Smooth muscle cell (in vitro differentiated cells): ENCODE measurements around the gene AKR1E2. TPM values are rescaled to one million over a fixed set of nuclear protein-coding genes. Genes with fewer than 3 reads are reported as not detected.

ENCODE experiments used
- DNase-seq: peaks from one replicate; lab custom pipeline; 2025; ENCODE audit not compliant: unreplicated experiment; lab: John Stamatoyannopoulos, UW
- H2AFZ ChIP-seq: fragments of 200-600 bp; sonication (generic); 2 replicates; pipeline ENCODE4 v1.6.0; 2016; ENCODE audit warnings: antibody characterized with exemption, low read depth, mild to moderate bottlenecking
- H3F3A ChIP-seq: fragments of 200-600 bp; sonication (generic); 2 replicates; pipeline ENCODE4 v1.6.0; 2017; ENCODE audit warnings: antibody characterized with exemption, low read depth
- H3K27ac ChIP-seq: fragments of 200-600 bp; sonication (generic); 2 replicates; pipeline ENCODE4 v1.5.1; 2016; ENCODE audit warnings: low read depth, mild to moderate bottlenecking
- H3K27me3 ChIP-seq: fragments of 200-600 bp; sonication (generic); 2 replicates; pipeline ENCODE4 v1.6.1; 2016; ENCODE audit warnings: low read depth, mild to moderate bottlenecking
- H3K36me3 ChIP-seq: fragments of 200-600 bp; sonication (generic); 2 replicates; pipeline ENCODE4 v1.5.1; 2016; ENCODE audit warnings: low read depth
- H3K4me1 ChIP-seq: fragments of 200-600 bp; sonication (generic); 2 replicates; pipeline ENCODE4 v1.5.1; 2016; ENCODE audit warnings: low read depth
- H3K4me2 ChIP-seq: fragments of 200-600 bp; sonication (generic); 2 replicates; pipeline ENCODE4 v1.6.0; 2016; ENCODE audit warnings: mild to moderate bottlenecking
- H3K4me3 ChIP-seq: fragments of 200-600 bp; sonication (generic); 2 replicates; pipeline ENCODE4 v1.5.1; 2016; ENCODE audit warnings: mild to moderate bottlenecking
- H3K79me2 ChIP-seq: fragments of 200-600 bp; sonication (generic); 2 replicates; pipeline ENCODE4 v1.6.0; 2016; ENCODE audit warnings: low read depth, mild to moderate bottlenecking
- H3K9ac ChIP-seq: fragments of 200-600 bp; sonication (generic); 2 replicates; pipeline ENCODE4 v1.6.0; 2016; ENCODE audit warnings: low read depth
- H3K9me3 ChIP-seq: fragments of 200-600 bp; sonication (generic); replicated peaks from 2 replicates; pipeline ENCODE4 v1.5.1; 2016; ENCODE audit warnings: low read depth
- H4K20me1 ChIP-seq: fragments of 200-600 bp; sonication (generic); 2 replicates; pipeline ENCODE4 v1.6.0; 2016; ENCODE audit warnings: low read depth
- CTCF ChIP-seq: fragments of 200-600 bp; sonication (generic); IDR thresholded peaks from 2 replicates; pipeline ENCODE4 v1.5.1; 2017; ENCODE audit warnings: borderline replicate concordance, mild to moderate bottlenecking, antibody characterized with exemption; ENCODE audit not compliant: insufficient read depth, poor library complexity, severe bottlenecking
- WGBS: methylation state at CpG from one replicate; pipeline ENCODE4 v1.1.7; 2016; ENCODE audit warnings: low lambda C conversion rate; 5-methylcytosine and 5-hydroxymethylcytosine counted together
- polyA plus RNA-seq: library from polyadenylated mRNA; unstranded; fragments of >200 nt; fragmentation: Nextera tagmentation; extraction: Ambion mirVana; gene quantifications from 2 replicates; pipeline ENCODE4 v1.2.1, GENCODE V29; 2016
- total RNA-seq: library from RNA; depleted of rRNA; stranded (reverse); fragments of >200 nt; gene quantifications from 2 replicates; pipeline ENCODE4 v1.2.3, GENCODE V29; 2014

The AKR1E2 gene
- total and polyA plus RNA-seq, 2 experiments from 2014 or later = 3.0 to 7.2 TPM

GRCh38 chr10:4833286-4833685, 7.3 kb downstream of the AKR1E2 start:
- Histone ChIP-seq H3K27ac (no peak overlapping the region), H3K9me3 (no peaks in the 10 kb centered on the region), H2AFZ (no peak overlapping the region), H3K4me2 (no peak overlapping the region), H3K4me1 (no peaks in the 10 kb centered on the region), H3K9ac (no peak overlapping the region), H3F3A (no peaks in the 10 kb centered on the region), H3K27me3 (no peaks in the 10 kb centered on the region), H3K79me2 (no peaks in the 10 kb centered on the region), H3K36me3 (no peaks in the 10 kb centered on the region), H4K20me1 (no peaks in the 10 kb centered on the region), H3K4me3 (no peak overlapping the region)
- TF ChIP-seq CTCF = no peak
- WGBS = 98% methylated on average over 7 of the region's 7 CpGs
- DNase-seq = no peak

- H3F3A ChIP-seq = no peaks in the 10 kb centered on the region
- no peak overlapping the region for H3K9ac ChIP-seq
- H2AFZ ChIP-seq = no peak overlapping the region
- no peaks in the 10 kb centered on the region for H3K27me3 ChIP-seq
- H3K27ac ChIP-seq = no peak overlapping the region
- DNase-seq = no peak
- no peaks in the 10 kb centered on the region for H3K36me3 ChIP-seq
- no peak for TF ChIP-seq CTCF
- H3K79me2 ChIP-seq = no peaks in the 10 kb centered on the region
- H3K4me1 ChIP-seq = no peaks in the 10 kb centered on the region
- H3K4me2 ChIP-seq = no peak overlapping the region
- H4K20me1 ChIP-seq = no peaks in the 10 kb centered on the region
- H3K4me3 ChIP-seq = no peak overlapping the region
- no peaks in the 10 kb centered on the region for H3K9me3 ChIP-seq
- 96% methylated on average over 4 of the region's 4 CpGs for WGBS
These were observed 8.9 kb downstream of the AKR1E2 start for GRCh38 chr10:4834898-4835405.

GRCh38 chr10:4835494-4835918, 9.5 kb downstream of the AKR1E2 start:
- no peaks in the 10 kb centered on the region for H3K36me3 ChIP-seq
- no peaks in the 10 kb centered on the region for H3K9me3 ChIP-seq
- H3K4me1 ChIP-seq = no peaks in the 10 kb centered on the region
- no peak overlapping the region for H3K9ac ChIP-seq
- no peaks in the 10 kb centered on the region for H3F3A ChIP-seq
- no peak for TF ChIP-seq CTCF
- no peak for DNase-seq
- no peaks in the 10 kb centered on the region for H4K20me1 ChIP-seq
- no peaks in the 10 kb centered on the region for H3K79me2 ChIP-seq
- no peaks in the 10 kb centered on the region for H3K27me3 ChIP-seq
- no peak overlapping the region for H2AFZ ChIP-seq
- H3K27ac ChIP-seq = no peak overlapping the region
- H3K4me3 ChIP-seq = no peak overlapping the region
- 83% methylated on average over 5 of the region's 5 CpGs for WGBS
- no peak overlapping the region for H3K4me2 ChIP-seq

GRCh38 chr10:4836416-4836969, 10.5 kb downstream of the AKR1E2 start:
- Histone ChIP-seq H3K27me3 (no peaks in the 10 kb centered on the region), H3K4me3 (no peak overlapping the region), H3F3A (no peaks in the 10 kb centered on the region), H3K9me3 (no peaks in the 10 kb centered on the region), H3K79me2 (no peaks in the 10 kb centered on the region), H4K20me1 (no peaks in the 10 kb centered on the region), H3K36me3 (no peaks in the 10 kb centered on the region), H3K4me1 (no peaks in the 10 kb centered on the region), H3K9ac (no peak overlapping the region), H2AFZ (no peak overlapping the region), H3K27ac (no peak overlapping the region), H3K4me2 (no peak overlapping the region)
- WGBS = 98% methylated on average over 8 of the region's 8 CpGs
- no peak for TF ChIP-seq CTCF
- DNase-seq = no peak
